ENCODE results near the gene PCDHGA12.
"Not testable (repeated sequence)": the region's sequence is repeated elsewhere in the genome, so short reads cannot be mapped to it uniquely, and the experiment has no call there.

Gene PCDHGA12

DNA sequence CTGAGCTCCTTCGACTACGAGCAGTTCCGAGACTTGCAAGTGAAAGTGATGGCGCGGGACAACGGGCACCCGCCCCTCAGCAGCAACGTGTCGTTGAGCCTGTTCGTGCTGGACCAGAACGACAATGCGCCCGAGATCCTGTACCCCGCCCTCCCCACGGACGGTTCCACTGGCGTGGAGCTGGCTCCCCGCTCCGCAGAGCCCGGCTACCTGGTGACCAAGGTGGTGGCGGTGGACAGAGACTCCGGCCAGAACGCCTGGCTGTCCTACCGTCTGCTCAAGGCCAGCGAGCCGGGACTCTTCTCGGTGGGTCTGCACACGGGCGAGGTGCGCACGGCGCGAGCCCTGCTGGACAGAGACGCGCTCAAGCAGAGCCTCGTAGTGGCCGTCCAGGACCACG lies 2.0 kb downstream of the PCDHGA12 start:
- H3K4me3 ChIP-seq (ENCODE audit: low read length); H3K4me1 ChIP-seq (ENCODE audit: control insufficient read depth, low read depth, low read length); H3K27me3 ChIP-seq (ENCODE audit: control insufficient read depth, insufficient read depth, low read length); H3K36me3 ChIP-seq (ENCODE audit: control insufficient read depth, low read depth, low read length); H3K9ac ChIP-seq (ENCODE audit: low read length); H3K27ac ChIP-seq (ENCODE audit: low read length): not testable (repeated sequence)
- peaks cover 34% of the 10 kb centered on the region for H3K9me3 ChIP-seq (ENCODE audit: control insufficient read depth, low read depth, low read length)

DNA sequence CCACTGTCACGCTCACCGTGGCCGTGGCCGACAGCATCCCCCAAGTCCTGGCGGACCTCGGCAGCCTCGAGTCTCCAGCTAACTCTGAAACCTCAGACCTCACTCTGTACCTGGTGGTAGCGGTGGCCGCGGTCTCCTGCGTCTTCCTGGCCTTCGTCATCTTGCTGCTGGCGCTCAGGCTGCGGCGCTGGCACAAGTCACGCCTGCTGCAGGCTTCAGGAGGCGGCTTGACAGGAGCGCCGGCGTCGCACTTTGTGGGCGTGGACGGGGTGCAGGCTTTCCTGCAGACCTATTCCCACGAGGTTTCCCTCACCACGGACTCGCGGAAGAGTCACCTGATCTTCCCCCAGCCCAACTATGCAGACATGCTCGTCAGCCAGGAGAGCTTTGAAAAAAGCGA lies 2.4 kb downstream of the PCDHGA12 start:
- not testable (repeated sequence) for H3K4me3 ChIP-seq (ENCODE audit: low read length); H3K4me1 ChIP-seq (ENCODE audit: control insufficient read depth, low read depth, low read length); H3K9ac ChIP-seq (ENCODE audit: low read length); H3K27ac ChIP-seq (ENCODE audit: low read length); H3K36me3 ChIP-seq (ENCODE audit: control insufficient read depth, low read depth, low read length); H3K27me3 ChIP-seq (ENCODE audit: control insufficient read depth, insufficient read depth, low read length)
- peaks cover 30% of the 10 kb centered on the region for H3K9me3 ChIP-seq (ENCODE audit: control insufficient read depth, low read depth, low read length)

DNA sequence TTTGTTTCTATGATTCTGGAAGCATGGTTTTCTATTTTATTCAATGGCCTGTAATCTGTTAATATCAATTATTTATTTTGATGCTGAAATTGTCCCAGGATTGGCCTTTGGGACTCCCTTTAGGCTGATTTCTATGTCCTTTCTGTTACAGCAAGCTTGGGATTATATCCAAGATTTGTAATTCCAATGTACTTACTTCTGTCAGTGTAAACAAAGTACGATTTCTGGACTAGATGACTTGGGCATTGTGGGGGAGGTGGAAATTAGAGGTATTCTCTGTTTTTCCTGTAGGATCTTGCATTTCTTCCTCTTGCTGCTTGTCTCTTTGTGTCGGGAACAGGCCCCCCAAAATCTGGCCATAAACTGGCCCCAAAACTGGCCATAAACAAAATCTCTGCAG lies 3.7 kb downstream of the PCDHGA12 start:
- Histone ChIP-seq H3K9ac (ENCODE audit: low read length) (no peak overlapping the region), H3K27ac (ENCODE audit: low read length) (no peak overlapping the region), H3K4me1 (ENCODE audit: control insufficient read depth, low read depth, low read length) (no peaks in the 10 kb centered on the region), H3K36me3 (ENCODE audit: control insufficient read depth, low read depth, low read length) (no peaks in the 10 kb centered on the region), H3K9me3 (ENCODE audit: control insufficient read depth, low read depth, low read length) (peaks cover 27% of the 10 kb centered on the region), H3K4me3 (ENCODE audit: low read length) (no peak overlapping the region), H3K27me3 (ENCODE audit: control insufficient read depth, insufficient read depth, low read length) (no peaks in the 10 kb centered on the region)

DNA sequence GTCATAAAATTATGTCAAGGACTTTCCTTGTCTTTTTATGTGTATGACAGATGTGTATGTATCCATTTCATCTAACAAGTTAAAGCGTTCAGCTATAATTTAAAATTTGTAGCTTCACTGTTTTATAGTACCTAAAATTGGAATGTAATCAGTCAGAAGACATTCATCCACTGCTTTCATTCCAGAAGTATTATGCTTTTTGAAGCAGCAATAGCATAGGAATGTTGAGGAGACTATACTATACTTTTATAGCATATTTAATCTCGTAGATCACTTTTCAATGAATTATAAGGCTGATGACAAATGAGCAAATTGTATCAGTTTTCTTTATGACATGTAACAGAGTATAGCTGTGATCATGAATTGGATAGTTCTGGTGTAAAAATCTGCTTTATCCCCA lies 6.9 kb downstream of the PCDHGA12 start:
- Histone ChIP-seq H3K4me1 (ENCODE audit: control insufficient read depth, low read depth, low read length) (no peaks in the 10 kb centered on the region), H3K4me3 (ENCODE audit: low read length) (no peak overlapping the region), H3K9me3 (ENCODE audit: control insufficient read depth, low read depth, low read length) (peaks cover 5% of the 10 kb centered on the region), H3K9ac (ENCODE audit: low read length) (no peak overlapping the region), H3K27me3 (ENCODE audit: control insufficient read depth, insufficient read depth, low read length) (no peaks in the 10 kb centered on the region), H3K27ac (ENCODE audit: low read length) (no peak overlapping the region), H3K36me3 (ENCODE audit: control insufficient read depth, low read depth, low read length) (no peaks in the 10 kb centered on the region)

DNA sequence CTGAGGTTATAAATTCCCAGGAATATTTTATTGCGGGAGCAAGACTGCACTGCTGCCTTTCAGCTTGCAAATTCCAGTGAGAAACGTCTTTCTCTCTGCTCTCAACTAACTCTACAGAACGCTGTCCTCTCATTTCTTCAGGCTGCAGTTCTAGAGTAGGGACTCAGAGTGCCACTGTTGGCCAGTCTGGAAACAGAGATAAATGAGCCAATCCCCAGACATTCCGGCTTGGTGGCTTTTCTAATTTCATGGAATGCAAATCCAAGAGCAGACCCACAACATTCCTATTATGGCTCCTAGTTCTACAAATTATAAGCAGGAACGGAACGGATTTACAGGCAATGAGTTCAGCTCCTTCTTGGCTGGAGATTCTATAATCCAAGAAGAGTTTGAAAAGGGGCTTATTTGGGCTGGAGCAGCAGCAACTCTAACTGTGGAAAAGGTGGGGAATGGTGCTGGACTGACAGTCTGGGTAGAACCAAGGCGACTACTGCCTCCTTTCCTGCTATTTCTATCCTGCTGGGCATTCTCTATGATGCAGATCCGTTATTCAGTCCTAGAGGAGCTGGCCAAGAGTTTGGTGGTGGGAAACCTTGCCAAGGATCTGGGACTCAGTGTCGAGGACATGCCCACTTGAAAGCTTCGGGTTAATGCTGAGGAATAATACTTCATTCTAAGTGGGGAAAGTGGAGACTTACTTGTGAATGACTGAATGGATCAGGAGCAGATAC lies 9.3 kb downstream of the PCDHGA12 start:
- Histone ChIP-seq H3K27ac (ENCODE audit: low read length) (no peak overlapping the region), H3K4me3 (ENCODE audit: low read length) (no peak overlapping the region), H3K9me3 (ENCODE audit: control insufficient read depth, low read depth, low read length) (no peaks in the 10 kb centered on the region), H3K36me3 (ENCODE audit: control insufficient read depth, low read depth, low read length) (no peaks in the 10 kb centered on the region), H3K27me3 (ENCODE audit: control insufficient read depth, insufficient read depth, low read length) (no peaks in the 10 kb centered on the region), H3K4me1 (ENCODE audit: control insufficient read depth, low read depth, low read length) (no peaks in the 10 kb centered on the region), H3K9ac (ENCODE audit: low read length) (no peak overlapping the region)

DNA sequence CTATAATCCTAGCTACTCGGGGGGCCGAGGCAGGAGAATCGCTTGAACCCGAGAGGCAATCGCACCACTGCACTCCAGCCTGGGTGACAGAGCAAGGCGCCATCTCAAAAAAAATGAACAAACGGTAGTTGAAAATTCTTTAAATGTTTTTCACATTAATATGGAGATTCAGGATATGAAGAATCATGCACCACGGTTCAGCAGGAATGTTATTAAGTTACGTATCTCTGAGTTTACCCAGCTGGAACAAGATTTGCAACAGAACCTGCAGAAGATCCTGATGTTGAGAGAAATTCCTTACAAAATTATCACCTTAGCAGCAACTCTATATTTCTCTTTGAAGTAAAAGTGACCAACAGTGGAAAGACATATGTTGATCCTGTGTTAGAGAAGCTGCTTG lies 10.0 kb downstream of the PCDHGA12 start:
- no peaks in the 10 kb centered on the region for H3K9me3 ChIP-seq (ENCODE audit: control insufficient read depth, low read depth, low read length)
- no peak overlapping the region for H3K4me3 ChIP-seq (ENCODE audit: low read length)
- no peaks in the 10 kb centered on the region for H3K27me3 ChIP-seq (ENCODE audit: control insufficient read depth, insufficient read depth, low read length)
- H3K27ac ChIP-seq (ENCODE audit: low read length): no peak overlapping the region
- H3K9ac ChIP-seq (ENCODE audit: low read length): no peak overlapping the region
- no peaks in the 10 kb centered on the region for H3K4me1 ChIP-seq (ENCODE audit: control insufficient read depth, low read depth, low read length)
- H3K36me3 ChIP-seq (ENCODE audit: control insufficient read depth, low read depth, low read length): no peaks in the 10 kb centered on the region

DNA sequence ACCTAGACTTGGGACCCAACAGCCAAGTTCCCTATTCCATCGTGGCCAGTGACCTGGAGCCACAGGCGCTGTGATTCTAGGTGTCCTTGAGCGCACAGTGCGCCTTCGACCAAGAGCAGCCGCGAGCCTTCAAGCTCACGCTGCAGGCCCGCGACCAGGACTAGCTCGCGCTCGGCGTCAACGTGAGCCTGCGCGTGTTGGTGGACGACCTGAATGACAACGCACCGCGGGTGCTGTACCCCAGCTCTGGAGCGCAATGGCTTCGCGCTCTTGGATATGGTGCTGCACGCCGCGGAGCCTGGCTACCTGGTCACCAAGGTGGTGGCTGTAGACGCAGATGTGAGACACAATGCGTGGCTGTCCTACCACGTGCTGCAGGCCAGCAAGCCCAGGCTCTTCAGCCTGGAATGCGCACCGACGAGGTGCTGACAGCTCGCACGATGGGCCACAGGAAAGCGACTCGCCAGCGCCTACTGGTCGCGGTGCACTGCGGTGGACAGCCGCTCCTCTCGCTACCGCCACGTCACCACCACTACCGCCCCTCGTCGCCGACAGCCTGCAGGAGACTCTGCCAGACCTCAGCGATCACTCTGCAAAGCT lies 11.4 kb downstream of the PCDHGA12 start:
- no peaks in the 10 kb centered on the region for H3K4me1 ChIP-seq (ENCODE audit: control insufficient read depth, low read depth, low read length)
- H3K9me3 ChIP-seq (ENCODE audit: control insufficient read depth, low read depth, low read length): no peaks in the 10 kb centered on the region

DNA sequence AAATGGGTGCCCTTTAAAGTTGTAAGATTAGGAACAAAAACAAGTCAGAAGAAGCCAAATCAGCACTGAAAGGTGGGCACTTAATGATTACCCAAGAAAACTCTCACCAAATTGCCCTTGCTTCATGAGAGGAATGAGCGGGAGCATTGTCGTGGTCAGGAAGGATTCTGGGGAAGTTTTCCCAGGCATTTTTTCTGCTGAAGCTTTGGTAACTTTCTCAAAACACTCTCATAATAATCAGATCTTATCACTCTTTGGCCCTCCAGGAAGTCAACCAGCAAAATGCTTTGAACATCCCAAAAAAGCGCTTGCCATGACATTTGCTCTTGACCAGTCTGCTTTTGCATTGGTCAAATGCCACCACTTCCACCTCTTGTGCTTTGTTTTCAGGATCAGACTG lies 35.0 kb downstream of the PCDHGA12 start:
- Histone ChIP-seq H3K9me3 (ENCODE audit: control insufficient read depth, low read depth, low read length) (no peaks in the 10 kb centered on the region), H3K4me3 (ENCODE audit: low read length) (no peak overlapping the region), H3K27me3 (ENCODE audit: control insufficient read depth, insufficient read depth, low read length) (no peaks in the 10 kb centered on the region), H3K9ac (ENCODE audit: low read length) (no peak overlapping the region), H3K36me3 (ENCODE audit: control insufficient read depth, low read depth, low read length) (no peaks in the 10 kb centered on the region), H3K4me1 (ENCODE audit: control insufficient read depth, low read depth, low read length) (no peaks in the 10 kb centered on the region), H3K27ac (ENCODE audit: low read length) (no peak overlapping the region)

More for the DNA sequence above, 11.4 kb downstream of the PCDHGA12 start:
- Histone ChIP-seq H3K27ac (ENCODE audit: low read length) (no peak overlapping the region), H3K4me3 (ENCODE audit: low read length) (no peak overlapping the region), H3K27me3 (ENCODE audit: control insufficient read depth, insufficient read depth, low read length) (no peaks in the 10 kb centered on the region), H3K9ac (ENCODE audit: low read length) (no peak overlapping the region), H3K36me3 (ENCODE audit: control insufficient read depth, low read depth, low read length) (no peaks in the 10 kb centered on the region)

DNA sequence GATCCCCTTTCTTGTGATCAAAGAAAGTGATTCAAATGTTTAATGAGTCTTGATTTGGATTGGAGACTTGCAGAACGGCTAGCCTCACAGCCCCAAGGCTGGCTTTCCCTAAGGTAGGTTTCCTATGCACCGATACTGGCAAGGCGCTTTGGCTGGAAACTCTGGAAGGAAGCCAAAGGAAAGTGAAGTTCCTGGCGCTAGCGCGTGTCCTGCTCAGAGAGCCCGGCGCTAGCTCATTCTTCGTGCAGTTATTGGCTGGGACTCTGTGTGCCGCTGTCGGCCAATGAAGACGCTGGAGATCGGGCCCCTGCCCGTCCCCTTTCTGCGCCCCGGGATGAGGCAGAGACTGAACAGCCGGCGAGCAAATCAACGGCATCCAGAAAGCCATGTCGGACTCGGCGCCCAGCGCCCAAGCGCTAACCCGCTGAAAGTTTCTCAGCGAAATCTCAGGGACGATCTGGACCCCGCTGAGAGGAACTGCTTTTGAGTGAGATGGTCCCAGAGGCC lies 45.4 kb downstream of the PCDHGA12 start, which contains the start of gene PCDHGC3:
Gene PCDHGC3, plus strand, starts transcription at position 342 of the 507 bp plus-strand sequence. Its CDS starts 151 bp downstream, at position 493.
- no peaks in the 10 kb centered on the region for H3K4me1 ChIP-seq (ENCODE audit: control insufficient read depth, low read depth, low read length)
- peaks cover 31% of the 10 kb centered on the region for H3K27me3 ChIP-seq (ENCODE audit: control insufficient read depth, insufficient read depth, low read length)
- H3K4me3 ChIP-seq (ENCODE audit: low read length): peak within 1 kb of the TSS; percentile 66
- H3K36me3 ChIP-seq (ENCODE audit: control insufficient read depth, low read depth, low read length): no peaks in the 10 kb centered on the region
- H3K27ac ChIP-seq (ENCODE audit: low read length): no peak within 1 kb of the TSS
- H3K9me3 ChIP-seq (ENCODE audit: control insufficient read depth, low read depth, low read length): no peaks in the 10 kb centered on the region
- H3K9ac ChIP-seq (ENCODE audit: low read length): peak within 1 kb of the TSS; percentile 43

DNA sequence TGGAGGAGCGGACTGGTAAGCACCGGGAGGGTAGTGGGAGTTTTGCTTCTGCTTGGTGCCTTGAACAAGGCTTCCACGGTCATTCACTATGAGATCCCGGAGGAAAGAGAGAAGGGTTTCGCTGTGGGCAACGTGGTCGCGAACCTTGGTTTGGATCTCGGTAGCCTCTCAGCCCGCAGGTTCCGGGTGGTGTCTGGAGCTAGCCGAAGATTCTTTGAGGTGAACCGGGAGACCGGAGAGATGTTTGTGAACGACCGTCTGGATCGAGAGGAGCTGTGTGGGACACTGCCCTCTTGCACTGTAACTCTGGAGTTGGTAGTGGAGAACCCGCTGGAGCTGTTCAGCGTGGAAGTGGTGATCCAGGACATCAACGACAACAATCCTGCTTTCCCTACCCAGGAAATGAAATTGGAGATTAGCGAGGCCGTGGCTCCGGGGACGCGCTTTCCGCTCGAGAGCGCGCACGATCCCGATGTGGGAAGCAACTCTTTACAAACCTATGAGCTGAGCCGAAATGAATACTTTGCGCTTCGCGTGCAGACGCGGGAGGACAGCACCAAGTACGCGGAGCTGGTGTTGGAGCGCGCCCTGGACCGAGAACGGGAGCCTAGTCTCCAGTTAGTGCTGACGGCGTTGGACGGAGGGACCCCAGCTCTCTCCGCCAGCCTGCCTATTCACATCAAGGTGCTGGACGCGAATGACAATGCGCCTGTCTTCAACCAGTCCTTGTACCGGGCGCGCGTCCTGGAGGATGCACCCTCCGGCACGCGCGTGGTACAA lies 46.0 kb downstream of the PCDHGA12 start:
- Histone ChIP-seq H3K9me3 (ENCODE audit: control insufficient read depth, low read depth, low read length) (no peaks in the 10 kb centered on the region), H3K9ac (ENCODE audit: low read length) (peak overlapping the region; percentile 43), H3K4me3 (ENCODE audit: low read length) (peak overlapping the region; percentile 66), H3K27me3 (ENCODE audit: control insufficient read depth, insufficient read depth, low read length) (peaks cover 31% of the 10 kb centered on the region), H3K27ac (ENCODE audit: low read length) (no peak overlapping the region), H3K36me3 (ENCODE audit: control insufficient read depth, low read depth, low read length) (no peaks in the 10 kb centered on the region), H3K4me1 (ENCODE audit: control insufficient read depth, low read depth, low read length) (no peaks in the 10 kb centered on the region)

DNA sequence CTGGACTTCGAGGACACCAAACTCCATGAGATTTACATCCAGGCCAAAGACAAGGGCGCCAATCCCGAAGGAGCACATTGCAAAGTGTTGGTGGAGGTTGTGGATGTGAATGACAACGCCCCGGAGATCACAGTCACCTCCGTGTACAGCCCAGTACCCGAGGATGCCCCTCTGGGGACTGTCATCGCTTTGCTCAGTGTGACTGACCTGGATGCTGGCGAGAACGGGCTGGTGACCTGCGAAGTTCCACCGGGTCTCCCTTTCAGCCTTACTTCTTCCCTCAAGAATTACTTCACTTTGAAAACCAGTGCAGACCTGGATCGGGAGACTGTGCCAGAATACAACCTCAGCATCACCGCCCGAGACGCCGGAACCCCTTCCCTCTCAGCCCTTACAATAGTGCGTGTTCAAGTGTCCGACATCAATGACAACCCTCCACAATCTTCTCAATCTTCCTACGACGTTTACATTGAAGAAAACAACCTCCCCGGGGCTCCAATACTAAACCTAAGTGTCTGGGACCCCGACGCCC lies 46.8 kb downstream of the PCDHGA12 start:
- H3K4me3 ChIP-seq (ENCODE audit: low read length): peak overlapping the region; percentile 66
- no peaks in the 10 kb centered on the region for H3K4me1 ChIP-seq (ENCODE audit: control insufficient read depth, low read depth, low read length)
- no peak overlapping the region for H3K27ac ChIP-seq (ENCODE audit: low read length)
- no peaks in the 10 kb centered on the region for H3K9me3 ChIP-seq (ENCODE audit: control insufficient read depth, low read depth, low read length)
- peaks cover 31% of the 10 kb centered on the region for H3K27me3 ChIP-seq (ENCODE audit: control insufficient read depth, insufficient read depth, low read length)
- no peaks in the 10 kb centered on the region for H3K36me3 ChIP-seq (ENCODE audit: control insufficient read depth, low read depth, low read length)
- no peak overlapping the region for H3K9ac ChIP-seq (ENCODE audit: low read length)

Data from iPS-18a (cell line).